NCI-H128 (cell line): Measurements from ENCODE around the gene MITF.
"Not testable (repeated sequence)": the region's sequence is repeated elsewhere in the genome, so short reads cannot be mapped to it uniquely, and the experiment has no call there.

Experiments
- DNase-seq: peaks from one replicate; lab custom pipeline; 2025; ENCODE audit not compliant: unreplicated experiment; lab: John Stamatoyannopoulos, UW

Gene MITF

DNA sequence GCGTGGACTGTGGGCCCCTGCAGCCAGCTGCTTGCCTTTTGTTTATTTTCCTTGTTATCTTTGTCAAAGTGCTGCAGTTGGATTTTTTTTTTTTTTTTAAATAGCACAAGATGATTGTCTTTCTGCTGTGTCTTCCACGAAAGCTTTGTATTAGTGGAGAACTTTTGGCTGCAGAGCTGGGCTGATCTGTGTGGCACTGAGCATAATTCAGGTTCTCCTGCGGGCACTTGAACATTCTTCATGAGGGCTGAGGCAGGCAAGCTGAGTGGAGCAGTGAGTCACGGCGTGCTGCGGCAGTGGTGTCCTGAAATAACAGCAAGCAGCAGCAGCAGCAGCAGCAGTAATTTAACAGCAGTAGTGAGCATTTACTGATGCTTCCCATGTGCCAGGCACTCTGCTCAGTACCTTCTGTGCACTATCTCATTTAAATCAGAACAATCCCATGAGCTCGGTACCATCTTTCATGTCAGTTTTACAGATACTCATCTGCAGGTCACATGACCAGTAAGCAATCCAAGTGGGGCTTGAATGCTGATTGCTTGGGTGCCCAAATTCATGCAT is 45.8 kb downstream of the MITF start:
- no peak for DNase-seq

DNA sequence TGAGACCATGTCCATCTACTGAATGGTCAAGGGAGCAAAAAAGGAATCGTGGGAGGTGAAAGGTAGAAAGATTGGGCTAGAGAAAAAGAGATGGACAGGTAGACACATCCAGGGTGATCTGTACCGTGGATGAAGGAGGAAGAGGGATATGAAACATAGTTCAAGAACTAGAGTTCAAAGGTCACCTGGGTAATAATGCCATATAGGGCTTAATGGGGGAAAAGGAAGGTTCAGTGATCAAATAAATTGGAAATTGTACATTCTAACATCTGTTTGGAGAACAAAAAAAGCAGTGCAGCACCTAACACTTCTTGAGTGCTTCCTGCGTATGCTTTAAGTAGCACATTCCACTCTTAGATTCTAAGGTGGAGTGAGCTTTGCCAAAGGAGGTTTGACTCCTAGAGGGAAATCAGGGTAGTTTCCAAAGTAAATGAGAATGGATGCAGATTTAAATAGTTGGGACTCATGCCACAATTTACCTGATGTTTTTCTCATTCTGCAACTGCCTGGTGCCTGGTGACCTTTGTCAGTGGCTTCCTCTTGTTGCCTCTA is 46.6 kb downstream of the MITF start:
- DNase-seq, result no peak

GRCh38 chr3:69786854-69787253 is 47.6 kb downstream of the MITF start:
- no peak for DNase-seq

DNA sequence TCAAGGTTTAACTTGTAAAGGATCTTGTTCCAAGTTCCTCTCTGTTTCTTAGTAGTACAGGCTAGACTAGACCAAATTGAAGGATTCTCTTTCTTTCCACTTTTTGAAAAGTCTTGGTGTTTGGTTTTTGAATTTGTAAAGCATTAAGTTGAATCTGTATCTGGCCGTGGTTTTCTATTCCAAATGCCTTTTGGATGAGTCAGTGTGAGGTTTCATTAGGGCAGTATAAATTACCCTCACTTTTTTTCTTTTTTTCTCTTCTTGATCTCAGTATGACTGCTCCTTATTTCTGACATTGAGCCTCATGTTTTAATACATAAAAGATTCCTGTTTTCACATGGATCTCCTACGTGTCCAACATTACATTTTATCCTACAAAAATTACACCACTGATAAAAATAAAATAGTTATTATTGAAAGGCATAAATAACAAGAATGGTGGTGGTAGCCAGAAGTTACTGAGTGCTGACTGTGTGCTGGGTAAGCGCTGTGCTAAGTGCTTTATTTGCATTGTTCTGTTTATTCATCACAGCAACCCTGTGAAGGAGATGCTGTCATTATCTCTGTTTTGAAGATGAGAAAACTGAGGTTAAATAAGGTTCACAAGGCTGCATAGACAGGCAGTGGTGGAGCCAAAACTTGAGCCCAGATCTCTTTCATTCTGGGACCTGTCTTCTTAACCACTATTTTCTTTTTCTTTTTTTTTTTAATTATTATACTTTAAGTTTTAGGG is 48.3 kb downstream of the MITF start:
- DNase-seq, result no peak

DNA sequence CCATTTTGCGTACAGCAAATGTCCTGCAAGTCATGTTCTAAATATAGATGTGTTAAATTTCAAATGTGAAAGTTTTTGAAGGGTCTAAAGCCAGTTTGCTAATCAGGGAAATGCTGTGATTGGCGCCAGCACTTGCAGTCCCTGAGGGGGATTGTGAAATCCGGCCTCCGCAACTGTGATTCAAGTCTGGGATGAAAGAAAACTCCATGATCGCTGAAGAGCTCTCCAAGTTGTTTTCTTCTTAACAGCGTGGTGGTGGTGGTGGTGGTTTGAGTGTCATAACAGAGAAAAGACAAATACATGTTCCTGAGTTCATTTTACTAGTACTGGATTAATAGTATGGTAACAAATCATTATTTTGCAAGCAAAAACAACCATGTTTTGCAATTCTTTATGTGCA is 51.8 kb downstream of the MITF start:
- no peak for DNase-seq

- DNase-seq, result no peak
These were observed 52.7 kb downstream of the MITF start for GRCh38 chr3:69791919-69792399.

- DNase-seq, result not testable (repeated sequence)
These were observed 56.9 kb downstream of the MITF start for GRCh38 chr3:69796126-69796525.

GRCh38 chr3:69803681-69804270 is 64.5 kb downstream of the MITF start:
- DNase-seq, result no peak

DNA sequence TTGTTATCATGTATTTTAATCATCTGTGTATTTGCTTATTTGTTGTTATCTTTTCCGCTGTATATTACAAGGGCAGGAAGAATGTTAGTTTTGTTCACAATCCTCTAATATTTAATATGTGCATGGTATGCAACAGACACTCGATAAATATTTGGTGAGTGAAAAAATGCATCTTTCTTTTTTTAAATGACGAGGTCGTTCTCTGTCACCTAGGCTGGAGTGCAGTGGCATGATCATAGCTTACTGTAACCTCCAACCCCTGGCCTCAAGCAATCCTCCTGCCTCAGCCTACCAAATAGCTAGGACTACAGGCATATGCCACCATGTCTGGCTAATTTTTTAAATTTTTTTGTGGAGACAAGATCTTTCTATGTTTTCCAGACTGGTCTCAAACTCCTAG is 66.2 kb downstream of the MITF start:
- DNase-seq, result no peak

- no peak for DNase-seq
These were observed 67.6 kb downstream of the MITF start for GRCh38 chr3:69806735-69807438.

DNA sequence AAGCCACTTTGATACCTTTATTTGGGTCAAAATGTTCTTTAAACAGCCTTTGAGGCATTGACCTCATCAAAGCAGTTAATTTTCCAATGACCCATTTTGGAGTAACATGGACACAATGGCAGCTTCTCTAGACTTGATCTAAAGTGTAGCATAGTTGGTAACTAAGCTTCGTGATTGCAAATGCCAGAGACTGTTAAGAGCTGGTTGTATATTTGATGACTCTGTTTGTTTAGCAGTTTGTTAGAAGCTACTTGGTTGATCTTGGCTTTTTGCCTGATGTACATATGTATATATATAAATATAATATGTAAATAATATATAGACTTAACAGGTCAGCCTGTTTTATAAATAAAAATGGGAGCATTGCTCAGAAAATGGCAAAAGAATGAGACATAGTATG is 68.4 kb downstream of the MITF start:
- no peak for DNase-seq

GRCh38 chr3:69809076-69809835 is 70.0 kb downstream of the MITF start:
- DNase-seq, result no peak

- DNase-seq, result no peak
These were observed 72.5 kb downstream of the MITF start for GRCh38 chr3:69811452-69812401.

GRCh38 chr3:69815970-69816369 is 76.7 kb downstream of the MITF start:
- no peak for DNase-seq

DNA sequence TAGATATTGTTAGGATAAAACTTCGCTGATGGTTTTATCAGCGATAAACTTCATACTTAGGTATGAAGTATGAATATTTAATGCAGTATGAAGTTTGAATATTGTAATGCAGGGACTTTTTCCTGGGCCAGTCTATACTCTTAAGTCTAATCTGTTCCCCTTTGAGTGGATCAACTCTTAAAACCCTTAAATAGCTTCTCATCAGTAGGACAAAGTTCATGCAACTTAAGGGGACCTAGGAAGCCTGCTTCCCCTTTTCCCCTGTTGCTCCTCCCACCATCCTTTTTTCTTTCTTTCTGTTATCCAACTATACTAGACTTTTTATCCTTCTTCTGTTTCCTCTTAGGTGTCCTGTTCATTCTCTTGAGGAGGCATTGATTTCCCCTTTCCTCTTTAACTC is 78.7 kb downstream of the MITF start:
- DNase-seq, result no peak

- DNase-seq, result no peak
These were observed 80.0 kb downstream of the MITF start for GRCh38 chr3:69819282-69819681.

- DNase-seq, result no peak
These were observed 81.9 kb downstream of the MITF start for GRCh38 chr3:69821133-69821532.

DNA sequence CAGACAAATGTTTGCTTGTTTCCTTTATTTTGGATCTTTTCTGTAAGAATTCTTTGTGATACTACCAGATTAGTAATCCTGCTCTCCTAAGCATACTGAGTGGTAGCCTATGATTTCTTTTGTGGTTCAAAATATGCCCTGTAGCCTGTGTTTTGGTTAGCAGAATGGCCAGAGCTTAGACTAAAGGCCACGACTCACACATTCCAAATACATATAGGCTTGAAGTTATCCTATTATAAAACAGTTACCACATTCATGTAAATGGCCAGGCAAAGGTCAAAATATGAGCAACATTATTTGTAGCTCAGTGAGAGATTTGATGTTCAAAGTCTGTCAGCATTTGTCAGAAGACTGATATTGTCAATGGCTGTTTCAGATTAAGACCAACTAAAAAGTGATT is 84.5 kb downstream of the MITF start:
- DNase-seq, result no peak

- no peak for DNase-seq
These were observed 86.2 kb downstream of the MITF start for GRCh38 chr3:69825446-69825845.

GRCh38 chr3:69827127-69827526 is 87.9 kb downstream of the MITF start:
- DNase-seq, result no peak
